HG03575 (cell line): Measurements from ENCODE around the gene ATP6V0B.

Experiments used
- ATAC-seq: cut with Tn5 transposase; IDR thresholded peaks from one replicate; pipeline ENCODE4 v1.9.1; 2021; ENCODE audit not compliant: unreplicated experiment, insufficient number of reproducible peaks, low FRiP score; ENCODE audit errors: extremely low read depth

Gene ATP6V0B

GRCh38 chr1:43974443-43975248 is at the start of gene ATP6V0B:
TSS of gene ATP6V0B (plus strand) at chr1:43974960. CDS start at chr1:43975041, 81 bp downstream.
- peak; percentile 67 for ATAC-seq

GRCh38 chr1:43925846-43926245 is 48.9 kb upstream of the ATP6V0B start:
- ATAC-seq = no peak

DNA sequence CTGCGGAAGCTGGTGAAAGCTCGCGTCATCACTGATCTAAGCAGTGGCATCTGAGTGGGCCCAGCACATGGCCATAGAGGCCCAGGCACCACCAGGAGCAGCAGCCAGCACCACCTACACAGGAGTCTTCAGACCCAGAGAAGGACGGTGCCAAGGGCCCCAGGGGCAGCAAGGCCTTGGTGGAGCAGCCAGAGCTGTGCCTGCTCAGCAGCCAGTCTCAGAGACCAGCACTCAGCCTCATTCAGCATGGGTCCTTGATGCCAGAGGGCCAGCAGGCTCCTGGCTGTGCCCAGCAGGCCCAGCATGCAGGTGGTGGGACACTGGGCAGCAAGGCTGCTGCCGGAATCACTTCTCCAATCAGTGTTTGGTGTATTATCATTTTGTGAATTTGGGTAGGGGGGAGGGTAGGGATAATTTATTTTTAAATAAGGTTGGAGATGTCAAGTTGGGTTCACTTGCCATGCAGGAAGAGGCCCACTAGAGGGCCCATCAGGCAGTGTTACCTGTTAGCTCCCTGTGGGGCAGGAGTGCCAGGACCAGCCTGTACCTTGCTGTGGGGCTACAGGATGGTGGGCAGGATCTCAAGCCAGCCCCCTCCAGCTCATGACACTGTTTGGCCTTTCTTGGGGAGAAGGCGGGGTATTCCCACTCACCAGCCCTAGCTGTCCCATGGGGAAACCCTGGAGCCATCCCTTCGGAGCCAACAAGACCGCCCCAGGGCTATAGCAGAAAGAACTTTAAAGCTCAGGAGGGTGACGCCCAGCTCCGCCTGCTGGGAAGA is 44.4 kb upstream of the ATP6V0B start:
- ATAC-seq = no peak

DNA sequence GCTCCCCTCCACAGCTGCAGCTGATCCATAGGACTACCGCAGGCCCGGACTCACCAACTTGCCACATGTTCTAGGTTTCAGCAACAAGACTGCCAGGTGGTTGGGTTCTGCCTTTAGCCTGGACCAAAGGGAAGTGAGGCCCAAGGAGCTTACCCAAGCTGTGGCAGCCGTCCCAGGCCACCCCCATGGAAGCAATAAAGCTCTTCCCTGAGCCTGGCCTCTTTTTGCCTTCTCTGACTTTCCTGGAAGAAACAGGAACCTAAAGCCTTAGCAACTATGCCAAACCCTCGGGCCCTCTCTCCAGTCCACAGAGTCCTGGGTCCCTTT is 43.8 kb upstream of the ATP6V0B start:
- no peak for ATAC-seq

DNA sequence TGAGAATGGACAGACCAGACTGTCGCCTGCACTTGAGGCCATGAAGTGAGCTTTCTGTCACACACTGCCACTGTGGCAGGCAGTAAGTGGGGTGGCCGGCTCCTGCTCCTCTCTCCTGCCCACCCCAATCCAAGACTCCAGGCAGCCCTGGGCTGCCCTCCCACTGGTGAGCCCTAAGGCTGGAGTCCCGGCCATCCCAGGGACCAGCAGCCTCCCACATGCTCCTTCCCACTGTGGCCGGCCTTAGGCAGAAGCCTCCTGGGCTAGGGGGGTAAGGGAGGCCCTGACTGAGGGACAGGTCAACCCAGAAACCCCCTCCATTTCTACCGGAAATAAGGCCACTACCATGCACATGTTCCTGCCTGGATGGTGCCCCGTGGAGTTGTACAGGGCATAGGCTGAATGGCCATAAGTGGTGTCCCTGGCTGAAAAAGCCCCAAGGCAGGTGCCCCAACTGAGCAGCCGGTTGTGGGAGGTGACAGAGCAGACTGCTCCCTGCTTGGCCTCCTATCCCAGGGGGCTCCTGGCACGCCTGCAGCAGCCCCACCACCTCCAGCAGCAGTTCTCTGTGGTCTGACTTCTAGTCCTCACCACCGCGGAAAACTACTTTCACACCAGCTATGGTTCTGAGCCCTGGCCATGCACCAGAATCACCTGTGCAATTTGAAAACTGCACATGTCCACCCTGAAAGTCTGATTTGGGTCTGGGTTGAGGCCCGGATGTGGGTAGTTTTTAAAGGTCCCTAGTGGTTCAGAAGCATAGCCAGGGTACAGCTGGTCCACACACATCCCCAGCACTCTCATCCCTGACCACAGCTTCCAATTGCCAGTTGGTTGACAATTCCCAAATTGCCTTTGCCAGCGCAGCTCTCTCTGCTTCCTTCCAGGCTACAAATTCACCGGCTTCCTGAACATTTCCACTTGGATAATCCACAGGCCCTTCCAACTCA is 42.8 kb upstream of the ATP6V0B start:
- ATAC-seq = no peak

GRCh38 chr1:43932786-43933385 is 41.9 kb upstream of the ATP6V0B start:
- ATAC-seq = no peak

DNA sequence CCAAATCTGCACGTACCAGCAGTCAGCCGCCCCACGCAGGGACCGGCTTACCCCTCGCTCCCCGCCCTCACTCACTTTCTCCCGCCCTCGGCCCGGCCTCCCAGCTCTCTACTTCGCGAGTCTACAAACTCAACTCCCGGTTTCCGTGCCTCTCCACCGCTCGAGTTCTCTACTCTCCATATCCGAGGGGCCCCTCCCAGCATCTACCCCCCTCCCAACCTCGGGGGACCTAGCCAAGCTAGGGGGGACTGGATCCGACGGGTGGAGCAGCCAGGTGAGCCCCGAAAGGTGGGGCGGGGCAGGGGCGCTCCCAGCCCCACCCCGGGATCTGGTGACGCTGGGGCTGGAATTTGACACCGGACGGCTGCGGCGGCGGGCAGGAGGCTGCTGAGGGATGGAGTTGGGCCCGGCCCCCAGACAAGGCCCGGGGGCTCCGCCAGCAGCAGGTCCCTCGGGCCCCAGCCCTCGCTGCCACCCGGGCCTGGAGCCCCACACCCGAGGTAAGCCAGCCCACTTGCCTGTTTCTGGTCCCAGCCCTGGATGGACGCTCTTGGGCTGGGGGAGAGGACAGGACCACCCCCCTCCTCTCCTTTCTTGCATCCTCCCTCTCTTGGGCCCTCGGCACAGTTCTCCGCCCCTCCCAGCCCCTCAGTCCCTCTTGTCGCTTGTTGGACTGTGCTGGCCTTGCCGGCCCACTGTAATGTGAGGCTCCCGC is 41.2 kb upstream of the ATP6V0B start, which contains the start of gene ARTN:
Gene ARTN (plus strand): TSS at position 416 of the 715 bp plus-strand sequence. CDS start 1,856 bp downstream, outside the sequence.
- ATAC-seq = no peak

DNA sequence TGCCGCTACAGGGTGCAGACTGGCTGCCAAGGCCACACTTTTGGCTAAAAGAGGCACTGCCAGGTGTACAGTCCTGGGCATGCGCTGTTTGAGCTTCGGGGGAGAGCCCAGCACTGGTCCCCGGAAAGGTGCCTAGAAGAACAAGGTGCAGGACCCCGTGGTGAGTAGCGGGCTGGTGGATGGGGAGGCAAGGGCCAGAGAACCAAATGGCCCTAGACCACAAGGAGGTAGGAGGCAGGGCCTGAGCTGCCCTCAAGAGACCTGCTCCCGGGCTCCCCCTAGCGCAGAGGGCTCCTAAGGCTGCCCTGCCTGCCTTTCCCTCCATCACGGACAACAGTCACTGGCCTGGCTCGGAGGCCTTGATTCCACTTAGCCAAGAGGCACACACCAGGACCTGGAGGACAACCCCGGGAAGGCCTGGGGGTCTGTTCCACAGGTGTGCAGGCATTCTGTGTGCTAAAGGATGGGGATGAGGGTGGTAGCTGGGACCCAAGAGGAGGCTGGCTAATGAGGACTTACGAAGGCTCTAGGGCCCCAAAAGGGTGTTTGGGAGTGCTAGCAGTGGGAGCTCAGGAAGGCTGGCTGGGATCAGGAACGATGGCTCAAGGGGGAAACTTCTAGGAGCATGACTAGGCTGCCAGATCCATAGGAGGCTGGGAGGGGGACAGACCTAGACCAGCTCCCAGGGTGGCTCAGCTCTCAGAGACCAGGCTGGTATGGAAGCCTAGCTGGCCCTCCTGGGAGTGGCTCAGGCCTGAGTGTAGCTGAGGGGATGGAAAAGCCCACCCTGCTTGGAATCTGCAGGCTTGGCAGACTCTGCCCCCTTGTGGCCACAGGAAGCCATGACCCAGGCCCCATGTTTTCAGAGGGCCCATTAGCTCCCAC is 40.4 kb upstream of the ATP6V0B start:
- ATAC-seq = no peak

GRCh38 chr1:43934986-43935324 is 39.8 kb upstream of the ATP6V0B start:
- ATAC-seq = no peak

GRCh38 chr1:43935711-43936427 is 38.9 kb upstream of the ATP6V0B start:
- no peak for ATAC-seq

DNA sequence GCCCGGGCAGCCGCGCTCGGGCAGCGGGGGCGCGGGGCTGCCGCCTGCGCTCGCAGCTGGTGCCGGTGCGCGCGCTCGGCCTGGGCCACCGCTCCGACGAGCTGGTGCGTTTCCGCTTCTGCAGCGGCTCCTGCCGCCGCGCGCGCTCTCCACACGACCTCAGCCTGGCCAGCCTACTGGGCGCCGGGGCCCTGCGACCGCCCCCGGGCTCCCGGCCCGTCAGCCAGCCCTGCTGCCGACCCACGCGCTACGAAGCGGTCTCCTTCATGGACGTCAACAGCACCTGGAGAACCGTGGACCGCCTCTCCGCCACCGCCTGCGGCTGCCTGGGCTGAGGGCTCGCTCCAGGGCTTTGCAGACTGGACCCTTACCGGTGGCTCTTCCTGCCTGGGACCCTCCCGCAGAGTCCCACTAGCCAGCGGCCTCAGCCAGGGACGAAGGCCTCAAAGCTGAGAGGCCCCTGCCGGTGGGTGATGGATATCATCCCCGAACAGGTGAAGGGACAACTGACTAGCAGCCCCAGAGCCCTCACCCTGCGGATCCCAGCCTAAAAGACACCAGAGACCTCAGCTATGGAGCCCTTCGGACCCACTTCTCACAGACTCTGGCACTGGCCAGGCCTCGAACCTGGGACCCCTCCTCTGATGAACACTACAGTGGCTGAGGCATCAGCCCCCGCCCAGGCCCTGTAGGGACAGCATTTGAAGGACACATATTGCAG is 38.2 kb upstream of the ATP6V0B start:
- no peak for ATAC-seq

DNA sequence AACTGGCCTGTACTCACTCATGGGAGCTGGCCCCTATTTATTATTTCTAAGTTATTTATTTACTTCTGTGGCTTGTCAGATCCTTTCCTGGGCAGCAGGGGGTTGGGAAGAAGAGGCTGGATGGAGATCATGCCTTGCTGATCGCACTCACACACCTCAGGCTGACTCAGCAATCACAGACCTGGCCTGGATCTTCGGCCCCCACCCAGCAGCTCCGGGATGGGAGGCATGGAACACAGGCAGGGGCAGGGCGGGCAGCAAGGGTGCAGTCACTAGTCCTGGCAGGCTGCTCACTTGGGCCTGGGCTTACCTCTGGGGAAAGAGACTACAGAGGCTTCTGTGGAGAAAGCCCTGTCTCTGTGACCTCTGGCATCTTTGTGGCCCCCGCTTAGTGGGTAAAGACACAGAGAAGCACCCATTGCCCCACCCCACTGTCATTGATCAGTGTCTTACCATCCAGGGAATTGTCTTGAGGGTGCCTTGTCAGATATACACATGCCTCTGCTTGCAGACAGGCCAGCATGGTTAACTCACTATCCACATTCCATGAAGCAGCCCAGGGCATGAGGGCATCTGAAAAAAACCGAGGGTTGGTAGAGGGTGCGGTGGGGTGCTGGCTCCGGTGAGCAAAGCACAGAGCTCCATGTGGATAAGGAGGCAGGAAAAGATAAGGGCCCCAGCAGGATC is 37.4 kb upstream of the ATP6V0B start:
- no peak for ATAC-seq

DNA sequence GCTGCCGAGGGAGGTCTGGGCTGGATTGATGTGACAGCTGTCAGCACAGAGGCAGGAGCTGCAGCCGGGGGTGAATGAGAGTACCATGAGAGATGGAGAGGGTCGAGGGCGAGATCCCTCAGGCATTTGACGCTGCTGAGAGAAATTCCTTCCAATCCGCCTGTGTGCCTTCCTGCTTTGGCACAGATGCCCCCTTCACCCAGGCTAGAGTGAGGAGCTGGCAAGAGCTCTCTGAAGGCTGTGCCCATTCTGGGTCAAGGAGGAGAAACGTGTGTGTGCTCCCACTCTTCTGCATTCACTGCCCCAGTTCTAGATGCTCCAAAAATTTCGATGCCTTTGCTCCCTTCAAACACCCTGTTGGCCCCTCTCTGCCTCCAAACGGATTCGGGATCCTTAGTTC is 36.4 kb upstream of the ATP6V0B start:
- ATAC-seq = no peak

DNA sequence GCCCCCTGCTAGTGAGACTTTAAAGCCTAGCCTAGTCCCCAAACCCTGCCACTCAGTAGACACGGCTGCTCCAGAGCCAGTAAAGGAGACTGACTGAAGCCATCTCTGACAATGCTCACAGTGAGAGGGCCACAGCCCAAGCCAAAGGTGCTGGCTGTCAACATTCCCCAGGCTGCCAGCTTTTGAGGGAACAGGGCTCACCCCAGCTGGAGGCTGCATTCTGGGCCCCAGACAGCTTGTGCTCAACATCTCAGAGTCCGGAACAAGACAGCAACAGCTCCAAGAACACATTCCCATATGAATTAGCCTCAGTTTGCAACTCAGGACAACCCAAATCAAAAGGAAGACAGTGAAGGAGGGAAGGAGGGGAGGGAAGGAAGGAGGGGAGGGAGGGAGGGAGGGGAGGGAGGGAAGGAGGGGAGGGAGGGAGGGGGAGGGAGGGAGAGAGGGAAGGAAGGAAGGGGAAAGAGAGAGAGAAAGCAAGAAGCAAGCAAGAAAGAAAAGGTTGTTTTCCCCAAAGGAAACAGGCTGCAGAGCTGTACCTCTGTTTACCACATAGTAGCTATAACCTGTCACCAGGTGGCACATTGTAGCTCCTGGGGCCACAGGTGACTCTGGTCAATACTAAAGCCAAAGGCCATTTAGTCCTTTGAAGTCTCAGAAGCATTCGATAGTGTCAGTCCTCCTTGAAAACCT is 35.7 kb upstream of the ATP6V0B start:
- no peak for ATAC-seq

DNA sequence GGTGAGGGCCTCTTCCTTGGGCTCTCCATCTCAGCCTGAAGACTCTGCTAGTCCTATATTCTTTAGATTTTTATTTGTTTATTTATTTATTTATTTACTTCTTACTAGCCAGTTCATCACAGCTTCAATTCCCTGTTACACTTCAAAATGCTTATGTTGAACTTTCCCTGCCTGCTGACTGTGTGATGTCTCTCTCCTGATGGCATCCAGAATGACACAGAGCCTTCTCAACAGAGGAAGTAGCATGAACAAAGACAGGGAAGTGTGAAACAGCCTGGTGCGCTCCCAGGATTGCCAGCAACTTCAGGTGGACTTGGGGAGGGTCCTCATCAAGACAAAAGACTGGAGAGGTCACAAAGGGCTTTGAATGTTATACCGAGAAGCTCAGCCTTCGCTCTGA is 32.3 kb upstream of the ATP6V0B start:
- no peak for ATAC-seq
